Middle frontal gyrus (tissue), 1 donor: ENCODE measurements around the gene APELA.
"Not testable (repeated sequence)": the region's sequence is repeated elsewhere in the genome, so short reads cannot be mapped to it uniquely, and the experiment has no call there.

Experiments used
- DNase-seq: peaks from one replicate; pipeline ENCODE4 v3.0.0-alpha.2; 2015; ENCODE audit warnings: low spot score; ENCODE audit errors: extremely low spot score

Gene APELA

GRCh38 chr4:164876700-164877324 lies at the start of gene APELA:
Gene APELA (plus strand): TSS chr4:164877178. CDS start chr4:164877332, 154 bp downstream.
- no peak for DNase-seq

GRCh38 chr4:164828955-164829354 lies 48.0 kb upstream of the APELA start:
- DNase-seq: no peak

GRCh38 chr4:164846566-164846965 lies 30.4 kb upstream of the APELA start:
- DNase-seq: no peak

GRCh38 chr4:164847016-164847415 lies 30.0 kb upstream of the APELA start:
- DNase-seq: no peak

GRCh38 chr4:164847967-164848649 lies 28.9 kb upstream of the APELA start:
- DNase-seq: no peak

GRCh38 chr4:164856396-164856795 lies 20.6 kb upstream of the APELA start:
- DNase-seq: no peak

- no peak for DNase-seq
These were observed 10.0 kb upstream of the APELA start for GRCh38 chr4:164866817-164867490.

GRCh38 chr4:164871673-164872072 lies 5.3 kb upstream of the APELA start:
- DNase-seq: no peak

GRCh38 chr4:164872481-164872880 lies 4.5 kb upstream of the APELA start:
- no peak for DNase-seq

- DNase-seq: no peak
These were observed 2.2 kb upstream of the APELA start for GRCh38 chr4:164874789-164875188.

- no peak for DNase-seq
These were observed 3.7 kb downstream of the APELA start for GRCh38 chr4:164880489-164881262.

- no peak for DNase-seq
These were observed 11.2 kb downstream of the APELA start for GRCh38 chr4:164888096-164888715.

- DNase-seq: no peak
These were observed 13.7 kb downstream of the APELA start for GRCh38 chr4:164890691-164891090.

- DNase-seq: no peak
These were observed 15.0 kb downstream of the APELA start for GRCh38 chr4:164892018-164892417.

GRCh38 chr4:164894702-164895101 lies 17.7 kb downstream of the APELA start:
- DNase-seq: no peak

- no peak for DNase-seq
These were observed 25.6 kb downstream of the APELA start for GRCh38 chr4:164902608-164903007.

- DNase-seq: no peak
These were observed 27.4 kb downstream of the APELA start for GRCh38 chr4:164904336-164904735.

GRCh38 chr4:164904941-164905340 lies 28.0 kb downstream of the APELA start:
- DNase-seq: no peak

- DNase-seq: no peak
These were observed 29.4 kb downstream of the APELA start for GRCh38 chr4:164906368-164906767.

GRCh38 chr4:164913506-164913905 lies 36.5 kb downstream of the APELA start:
- DNase-seq: not testable (repeated sequence)

GRCh38 chr4:164918956-164919355 lies 42.0 kb downstream of the APELA start:
- no peak for DNase-seq
